HG02763 (cell line): ENCODE data around the gene DHX30.

Experiments
- ATAC-seq: cut with Tn5 transposase; IDR thresholded peaks from one replicate; pipeline ENCODE4 v1.9.1; 2021; ENCODE audit warnings: mild to moderate bottlenecking, moderate library complexity; ENCODE audit not compliant: unreplicated experiment

Gene DHX30

GRCh38 chr3:47852604-47853602 is 50.0 kb downstream of the DHX30 start:
- ATAC-seq, result no peak

- no peak for ATAC-seq
These were observed 51.3 kb downstream of the DHX30 start for GRCh38 chr3:47854267-47854666.

GRCh38 chr3:47854720-47855455 is 52.0 kb downstream of the DHX30 start:
- ATAC-seq, result no peak

GRCh38 chr3:47855461-47856383 is 52.8 kb downstream of the DHX30 start:
- no peak for ATAC-seq

- ATAC-seq, result no peak
These were observed 53.7 kb downstream of the DHX30 start for GRCh38 chr3:47856669-47857068.

- no peak for ATAC-seq
These were observed 54.2 kb downstream of the DHX30 start for GRCh38 chr3:47857151-47857550.

- ATAC-seq, result no peak
These were observed 57.1 kb downstream of the DHX30 start for GRCh38 chr3:47859956-47860605.

GRCh38 chr3:47863391-47864128 is 60.6 kb downstream of the DHX30 start:
- no peak for ATAC-seq

GRCh38 chr3:47865192-47865591 is 62.3 kb downstream of the DHX30 start:
- ATAC-seq, result no peak

GRCh38 chr3:47867451-47868044 is 64.6 kb downstream of the DHX30 start:
- ATAC-seq, result no peak

- ATAC-seq, result no peak
These were observed 65.4 kb downstream of the DHX30 start for GRCh38 chr3:47868306-47868705.

GRCh38 chr3:47870156-47870555 is 67.2 kb downstream of the DHX30 start:
- ATAC-seq, result no peak

- no peak for ATAC-seq
These were observed 67.8 kb downstream of the DHX30 start for GRCh38 chr3:47870702-47871260.

GRCh38 chr3:47871389-47871788 is 68.5 kb downstream of the DHX30 start:
- no peak for ATAC-seq

GRCh38 chr3:47872916-47873315 is 70.0 kb downstream of the DHX30 start:
- no peak for ATAC-seq

GRCh38 chr3:47874438-47874837 is 71.5 kb downstream of the DHX30 start:
- no peak for ATAC-seq

GRCh38 chr3:47874913-47875312 is 72.0 kb downstream of the DHX30 start:
- ATAC-seq, result no peak

- ATAC-seq, result no peak
These were observed 74.4 kb downstream of the DHX30 start for GRCh38 chr3:47877290-47877689.

- ATAC-seq, result no peak
These were observed 74.8 kb downstream of the DHX30 start for GRCh38 chr3:47877719-47878118.
